ENCODE measurements around the gene IQSEC1.

GRCh38 chr3:12903000-12903800, 170.0 kb downstream of the IQSEC1 start:
- TF ChIP-seq NR2C2 (IDR thresholded peaks at IDR 0.05; ENCODE audit: borderline replicate concordance, control insufficient read depth, insufficient read length, low read depth), result no peak
- TF ChIP-seq CTCF (IDR thresholded peaks at IDR 0.05 in 2 of 3, conservative IDR thresholded peaks at IDR 0.05 in 1 of 3; ENCODE audit: control insufficient read depth in 2 of 3, extremely low read depth in 1 of 3, insufficient read depth in 1 of 3, low read depth in 3 of 3, low read length in 3 of 3), result no peak
- TF ChIP-seq POLR2AphosphoS5 (IDR thresholded peaks at IDR 0.05; ENCODE audit: low read length), result no peak
- TF ChIP-seq POLR2A (IDR thresholded peaks at IDR 0.05; ENCODE audit: low read depth, low read length), result no peak
- no peak for TF ChIP-seq EP300 (IDR thresholded peaks at IDR 0.05; ENCODE audit: borderline replicate concordance in 1 of 2, control insufficient read depth in 1 of 2, low read depth in 2 of 2, low read length in 2 of 2)
- TF ChIP-seq POU2F2 (IDR thresholded peaks at IDR 0.05; ENCODE audit: borderline replicate concordance, low read depth, low read length), result no peak
- no peak for TF ChIP-seq BCL3 (IDR thresholded peaks at IDR 0.05; ENCODE audit: borderline replicate concordance, insufficient read depth, low read depth, low read length, poor library complexity, severe bottlenecking)
- TF ChIP-seq CHD4 (IDR thresholded peaks at IDR 0.05), result no peak
- no peak for TF ChIP-seq ZNF274 (IDR thresholded peaks at IDR 0.05; ENCODE audit: insufficient read depth, insufficient read length)
- TF ChIP-seq NFIC (IDR thresholded peaks at IDR 0.05; ENCODE audit: low read depth, low read length), result no peak
- TF ChIP-seq CEBPB (IDR thresholded peaks at IDR 0.05; ENCODE audit: borderline replicate concordance in 1 of 2, low read depth in 2 of 2, low read length in 2 of 2), result no peak

All from GM12878 (cell line).